ENCODE data around the gene NAGLU.

Gene NAGLU

DNA sequence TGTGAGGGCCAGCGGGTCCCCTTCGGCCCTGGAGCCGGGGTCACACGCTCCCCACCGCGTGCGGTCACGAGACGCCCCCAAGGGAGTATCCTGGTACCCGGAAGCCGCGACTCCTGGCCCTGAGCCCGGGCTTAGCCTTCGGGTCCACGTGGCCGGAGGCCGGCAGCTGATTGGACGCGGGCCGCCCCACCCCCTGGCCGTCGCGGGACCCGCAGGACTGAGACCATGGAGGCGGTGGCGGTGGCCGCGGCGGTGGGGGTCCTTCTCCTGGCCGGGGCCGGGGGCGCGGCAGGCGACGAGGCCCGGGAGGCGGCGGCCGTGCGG is at the start of gene NAGLU:
NAGLU (plus strand) TSS at position 194 of the 324 bp plus-strand sequence; CDS start at position 226, 32 bp downstream.
- TF ChIP-seq, protein P1, sequence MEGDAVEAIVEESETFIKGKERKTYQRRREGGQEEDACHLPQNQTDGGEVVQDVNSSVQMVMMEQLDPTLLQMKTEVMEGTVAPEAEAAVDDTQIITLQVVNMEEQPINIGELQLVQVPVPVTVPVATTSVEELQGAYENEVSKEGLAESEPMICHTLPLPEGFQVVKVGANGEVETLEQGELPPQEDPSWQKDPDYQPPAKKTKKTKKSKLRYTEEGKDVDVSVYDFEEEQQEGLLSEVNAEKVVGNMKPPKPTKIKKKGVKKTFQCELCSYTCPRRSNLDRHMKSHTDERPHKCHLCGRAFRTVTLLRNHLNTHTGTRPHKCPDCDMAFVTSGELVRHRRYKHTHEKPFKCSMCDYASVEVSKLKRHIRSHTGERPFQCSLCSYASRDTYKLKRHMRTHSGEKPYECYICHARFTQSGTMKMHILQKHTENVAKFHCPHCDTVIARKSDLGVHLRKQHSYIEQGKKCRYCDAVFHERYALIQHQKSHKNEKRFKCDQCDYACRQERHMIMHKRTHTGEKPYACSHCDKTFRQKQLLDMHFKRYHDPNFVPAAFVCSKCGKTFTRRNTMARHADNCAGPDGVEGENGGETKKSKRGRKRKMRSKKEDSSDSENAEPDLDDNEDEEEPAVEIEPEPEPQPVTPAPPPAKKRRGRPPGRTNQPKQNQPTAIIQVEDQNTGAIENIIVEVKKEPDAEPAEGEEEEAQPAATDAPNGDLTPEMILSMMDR (conservative IDR thresholded peaks at IDR 0.05) = no peak
- TF ChIP-seq ZFX (IDR thresholded peaks at IDR 0.05) = no peak
- peak within 1 kb of the TSS; percentile 93 for H3K27ac ChIP-seq

GRCh38 chr17:42488032-42488431 is 48.0 kb upstream of the NAGLU start:
- TF ChIP-seq, protein P1 (conservative IDR thresholded peaks at IDR 0.05) = no peak
- no peak for TF ChIP-seq ZFX (IDR thresholded peaks at IDR 0.05)
- no peak overlapping the region for H3K27ac ChIP-seq

DNA sequence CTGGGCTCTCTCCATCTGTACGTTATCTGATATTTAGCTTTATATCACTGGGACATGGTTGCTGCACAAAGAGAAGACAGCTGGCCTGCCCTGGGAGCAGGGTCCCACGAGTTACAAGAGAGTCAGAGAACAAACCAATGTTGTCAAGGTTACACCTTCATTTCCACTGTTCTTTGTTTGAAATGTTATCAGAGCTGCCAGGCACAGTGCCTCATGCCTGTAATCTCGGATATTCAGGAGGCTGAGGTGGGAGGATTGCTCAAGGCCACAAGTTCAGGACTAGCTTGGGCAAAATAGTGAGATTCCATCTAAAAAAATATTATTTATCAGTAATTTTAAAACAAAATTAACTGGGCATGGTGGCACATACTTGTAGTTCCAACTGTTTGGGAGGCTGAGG is 42.7 kb upstream of the NAGLU start:
- no peak overlapping the region for H3K27ac ChIP-seq
- TF ChIP-seq, protein P1 (conservative IDR thresholded peaks at IDR 0.05) = no peak
- TF ChIP-seq ZFX (IDR thresholded peaks at IDR 0.05) = no peak

GRCh38 chr17:42494673-42495072 is 41.4 kb upstream of the NAGLU start:
- TF ChIP-seq ZFX (IDR thresholded peaks at IDR 0.05) = no peak
- TF ChIP-seq, protein P1 (conservative IDR thresholded peaks at IDR 0.05) = no peak
- no peak overlapping the region for H3K27ac ChIP-seq

DNA sequence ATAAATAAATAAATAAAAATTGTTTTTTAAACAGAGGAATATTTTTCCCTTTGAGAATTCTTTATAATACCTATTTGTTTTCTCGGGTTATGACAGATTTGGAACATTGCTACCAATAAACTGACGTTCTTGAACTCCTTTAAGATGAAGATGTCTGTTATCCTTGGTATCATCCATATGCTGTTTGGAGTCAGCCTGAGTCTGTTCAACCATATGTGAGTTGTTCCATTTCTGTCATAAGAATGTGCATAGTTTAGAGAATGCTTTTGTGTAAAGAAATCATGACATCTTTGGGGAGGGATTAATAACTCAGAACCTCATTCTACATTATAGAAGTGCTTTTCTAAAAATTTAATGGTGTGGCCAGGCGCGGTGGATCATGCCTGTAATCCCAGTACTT is 37.2 kb upstream of the NAGLU start:
- no peak overlapping the region for H3K27ac ChIP-seq
- no peak for TF ChIP-seq ZFX (IDR thresholded peaks at IDR 0.05)

DNA sequence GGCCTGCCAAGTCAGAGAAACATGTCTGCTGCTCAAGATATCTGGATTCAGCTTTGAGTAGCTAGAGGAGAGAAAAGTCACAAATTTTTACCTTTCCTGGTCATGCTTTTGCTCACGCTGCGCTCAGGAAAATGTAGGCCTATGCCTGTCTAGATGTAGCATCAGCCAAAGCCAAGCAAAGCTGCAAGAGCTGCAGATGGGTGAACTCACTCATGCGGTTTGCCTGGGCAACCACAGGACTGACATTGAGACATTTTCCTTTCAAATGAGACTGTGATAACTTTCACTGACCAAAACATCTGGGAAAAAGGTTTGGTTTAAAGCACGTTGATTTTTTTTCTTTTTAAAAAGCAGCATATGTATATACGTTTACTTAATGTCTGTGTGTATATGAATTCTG is 34.0 kb upstream of the NAGLU start:
- TF ChIP-seq ZFX (IDR thresholded peaks at IDR 0.05) = no peak
- TF ChIP-seq, protein P1 (conservative IDR thresholded peaks at IDR 0.05) = no peak
- H3K27ac ChIP-seq = no peak overlapping the region

GRCh38 chr17:42502926-42503325 is 33.1 kb upstream of the NAGLU start:
- no peak for TF ChIP-seq ZFX (IDR thresholded peaks at IDR 0.05)
- TF ChIP-seq, protein P1 (conservative IDR thresholded peaks at IDR 0.05) = no peak
- H3K27ac ChIP-seq = no peak overlapping the region

- no peak overlapping the region for H3K27ac ChIP-seq
- TF ChIP-seq, protein P1 (conservative IDR thresholded peaks at IDR 0.05) = no peak
- TF ChIP-seq ZFX (IDR thresholded peaks at IDR 0.05) = no peak
Measured at GRCh38 chr17:42507671-42508070, 28.4 kb upstream of the NAGLU start.

Data from C4-2B (cell line).